Liver (tissue), 9 donors: ENCODE measurements around the gene AP2A2. TPM values are rescaled to one million over a fixed set of nuclear protein-coding genes. Genes with fewer than 3 reads are reported as not detected.

Experiments
- DNase-seq: peaks from one replicate; pipeline ENCODE4 v3.0.0-alpha.2; 2017; ENCODE audit warnings: low spot score
- H3K27ac ChIP-seq, 2 donors: one replicate each; pipeline ENCODE4 v1.7.0; 2013; ENCODE audit warnings: inconsistent platforms in 2 of 2, low read length in 2 of 2, control low read depth in 1 of 2, low read depth in 1 of 2, mild to moderate bottlenecking in 1 of 2
- H3K27me3 ChIP-seq, 4 donors: one replicate each; pipeline versions ENCODE4 v1.6.1 to v1.7.0; 2013; ENCODE audit warnings: low read length in 3 of 4, inconsistent platforms in 1 of 4, mild to moderate bottlenecking in 1 of 4, moderate library complexity in 1 of 4; ENCODE audit not compliant: control insufficient read depth in 4 of 4, insufficient read depth in 4 of 4
- H3K36me3 ChIP-seq, 4 donors: one replicate each; pipeline versions ENCODE4 v1.6.1 to v1.7.0; 2013; ENCODE audit warnings: low read length in 3 of 4, mild to moderate bottlenecking in 3 of 4, low read depth in 1 of 4, moderate library complexity in 1 of 4; ENCODE audit not compliant: control insufficient read depth in 4 of 4, insufficient read depth in 3 of 4
- H3K4me1 ChIP-seq, 4 donors: one replicate each; pipeline versions ENCODE4 v1.6.1 to v1.7.0; 2013; ENCODE audit warnings: low read length in 3 of 4, mild to moderate bottlenecking in 3 of 4, moderate library complexity in 1 of 4; ENCODE audit not compliant: control insufficient read depth in 4 of 4, insufficient read depth in 4 of 4
- H3K4me3 ChIP-seq, 3 donors: one replicate each; pipeline versions ENCODE4 v1.6.1 to v1.7.0; 2013; ENCODE audit warnings: low read length in 3 of 3, control low read depth in 1 of 3, low read depth in 1 of 3, mild to moderate bottlenecking in 1 of 3
- H3K9ac ChIP-seq, 2 donors: one replicate each; pipeline ENCODE4 v1.7.0; 2013; ENCODE audit warnings: low read length in 2 of 2, mild to moderate bottlenecking in 2 of 2, moderate library complexity in 2 of 2, control low read depth in 1 of 2, low read depth in 1 of 2
- H3K9me3 ChIP-seq, 4 donors: one replicate each; pipeline versions ENCODE4 v1.6.1 to v1.7.0; 2013; ENCODE audit warnings: low read length in 3 of 4; ENCODE audit not compliant: control insufficient read depth in 4 of 4
- EGR1 ChIP-seq, 2 donors: IDR thresholded peaks; 2 replicates each; pipeline ENCODE4 v1.6.1; 2016 to 2018; ENCODE audit warnings: antibody characterized with exemption in 2 of 2, low read depth in 2 of 2
- FOXA1 ChIP-seq: IDR thresholded peaks from 2 replicates; pipeline ENCODE4 v1.6.1; 2016; ENCODE audit warnings: antibody characterized with exemption
- FOXA2 ChIP-seq: IDR thresholded peaks from 2 replicates; pipeline ENCODE4 v1.6.1; 2016; ENCODE audit warnings: antibody characterized with exemption
- GABPA ChIP-seq, 2 donors: IDR thresholded peaks in 1 of 2; conservative IDR thresholded peaks in 1 of 2; 2 replicates each; pipeline ENCODE4 v1.6.1; 2016; ENCODE audit warnings: antibody characterized with exemption in 2 of 2, mild to moderate bottlenecking in 1 of 2, moderate library complexity in 1 of 2
- HNF4A ChIP-seq, 2 donors: conservative IDR thresholded peaks; 2 replicates each; pipeline ENCODE4 v1.6.1; 2016; ENCODE audit warnings: antibody characterized with exemption in 2 of 2, mild to moderate bottlenecking in 2 of 2
- HNF4G ChIP-seq: IDR thresholded peaks from 2 replicates; pipeline ENCODE4 v1.6.1; 2016; ENCODE audit warnings: antibody characterized with exemption
- NR2F2 ChIP-seq: IDR thresholded peaks from 2 replicates; pipeline ENCODE4 v1.6.1; 2016; ENCODE audit warnings: antibody characterized with exemption
- RAD21 ChIP-seq, 2 donors: IDR thresholded peaks; 2 replicates each; pipeline ENCODE4 v1.6.1; 2016; ENCODE audit warnings: antibody characterized with exemption in 2 of 2, mild to moderate bottlenecking in 2 of 2
- RXRA ChIP-seq, 2 donors: IDR thresholded peaks; 2 replicates each; pipeline ENCODE4 v1.6.1; 2017 to 2018; ENCODE audit warnings: antibody characterized with exemption in 2 of 2, mild to moderate bottlenecking in 1 of 2
- SP1 ChIP-seq: IDR thresholded peaks from 2 replicates; pipeline ENCODE4 v1.6.1; 2018; ENCODE audit warnings: antibody characterized with exemption, mild to moderate bottlenecking
- TAF1 ChIP-seq: conservative IDR thresholded peaks from 2 replicates; pipeline ENCODE4 v1.6.1; 2016; ENCODE audit warnings: antibody characterized with exemption, mild to moderate bottlenecking
- YY1 ChIP-seq: IDR thresholded peaks from 2 replicates; pipeline ENCODE4 v1.6.1; 2016; ENCODE audit warnings: antibody characterized with exemption, mild to moderate bottlenecking
- WGBS: extraction: QIAGEN DNeasy Blood & Tissue Kit; methylation state at CpG from one replicate; pipeline ENCODE4 v1.1.7; 2013; 5-methylcytosine and 5-hydroxymethylcytosine counted together
- polyA plus RNA-seq, 2 donors: library from polyadenylated mRNA; stranded (reverse) in 1 of 2; unstranded in 1 of 2; fragments of 200-250 nt in 1 of 2; fragments of >200 nt in 1 of 2; fragmentation: Nextera tagmentation in 1 of 2; extraction: Ambion mirVana in 1 of 2; gene quantifications; one replicate each; pipeline versions ENCODE4 v1.2.1 to v1.2.3, GENCODE V29; 2013 to 2015
- total RNA-seq, 2 donors: library from RNA; depleted of rRNA; stranded (reverse); fragments of >200 nt; gene quantifications; one replicate each; pipeline ENCODE4 v1.2.3, GENCODE V29; 2014
- TF ChIP-seq, protein P1 (sequence below): IDR thresholded peaks from 2 replicates; pipeline ENCODE4 v1.6.1; 2016; ENCODE audit warnings: antibody characterized with exemption, mild to moderate bottlenecking
- TF ChIP-seq, protein P2 (sequence below): IDR thresholded peaks from 2 replicates; pipeline ENCODE4 v1.6.1; 2016; ENCODE audit warnings: antibody characterized with exemption
- TF ChIP-seq, protein P3 (sequence below): IDR thresholded peaks from 2 replicates; pipeline ENCODE4 v1.6.1; 2016; ENCODE audit warnings: antibody characterized with exemption
- TF ChIP-seq, protein P4 (sequence below): fragments of 150-350 bp; IDR thresholded peaks from 2 replicates; pipeline ENCODE4 v1.5.1; 2017; ENCODE audit warnings: improper control_type of control experiment, low read depth, low read length; ENCODE audit not compliant: missing input control
- TF ChIP-seq, protein P5 (sequence below): IDR thresholded peaks from 2 replicates; pipeline ENCODE4 v1.6.1; 2016; ENCODE audit warnings: antibody characterized with exemption
- donor health status: healthy.
- donor health status: healthy.
- donor health status: healthy.
- donor health status: healthy.
- donor health status: healthy.

AP2A2 gene
- total and polyA plus RNA-seq, 4 donors: 20.5 to 39.7 (median 23.8) TPM

DNA sequence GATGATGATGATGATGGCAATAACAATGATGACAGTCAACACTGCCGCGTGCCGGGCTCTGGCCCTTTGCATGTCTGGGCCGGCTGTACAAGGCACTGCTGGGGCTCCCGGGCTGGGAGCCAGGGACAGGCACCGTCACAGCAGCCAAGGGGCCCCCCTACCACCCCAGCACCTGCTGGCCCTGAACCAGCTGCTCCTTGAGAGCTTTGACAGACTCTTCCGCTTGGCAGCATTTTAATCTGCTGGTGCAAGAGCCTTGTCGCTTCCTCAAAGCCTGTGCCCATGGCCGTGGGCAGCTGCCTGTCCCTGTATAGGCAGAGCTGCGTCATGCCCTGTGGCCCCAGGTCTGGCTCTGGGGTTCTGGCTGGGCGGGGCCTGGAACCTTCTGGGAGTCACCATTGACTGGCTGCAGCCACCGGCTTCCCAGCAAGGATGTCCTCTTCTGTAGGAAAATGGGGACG lies 123.8 kb downstream of the AP2A2 start:
- 73% methylated on average over 13 of the region's 13 CpGs for WGBS
- Histone ChIP-seq H3K27me3 (peaks cover 0 to 5% (median 0%) of the 10 kb centered on the region in 4 donors), H3K36me3 (no peaks in the 10 kb centered on the region), H3K9me3 (no peaks in the 10 kb centered on the region), H3K27ac (no peak overlapping the region), H3K9ac (no peak overlapping the region), H3K4me3 (no peak overlapping the region), H3K4me1 (no peaks in the 10 kb centered on the region)
- TF ChIP-seq RXRA (IDR thresholded peaks at IDR 0.05) (no peak), HNF4G (no peak), EGR1 (IDR thresholded peaks at IDR 0.05; ENCODE audit: low read depth in 2 of 2) (no peak), TAF1 (no peak), FOXA2 (no peak), FOXA1 (no peak), GABPA (IDR thresholded peaks at IDR 0.05 in 1 of 2, conservative IDR thresholded peaks at IDR 0.05 in 1 of 2) (no peak), YY1 (no peak), NR2F2 (no peak), HNF4A (conservative IDR thresholded peaks at IDR 0.05) (no peak)
- TF ChIP-seq, protein P1, sequence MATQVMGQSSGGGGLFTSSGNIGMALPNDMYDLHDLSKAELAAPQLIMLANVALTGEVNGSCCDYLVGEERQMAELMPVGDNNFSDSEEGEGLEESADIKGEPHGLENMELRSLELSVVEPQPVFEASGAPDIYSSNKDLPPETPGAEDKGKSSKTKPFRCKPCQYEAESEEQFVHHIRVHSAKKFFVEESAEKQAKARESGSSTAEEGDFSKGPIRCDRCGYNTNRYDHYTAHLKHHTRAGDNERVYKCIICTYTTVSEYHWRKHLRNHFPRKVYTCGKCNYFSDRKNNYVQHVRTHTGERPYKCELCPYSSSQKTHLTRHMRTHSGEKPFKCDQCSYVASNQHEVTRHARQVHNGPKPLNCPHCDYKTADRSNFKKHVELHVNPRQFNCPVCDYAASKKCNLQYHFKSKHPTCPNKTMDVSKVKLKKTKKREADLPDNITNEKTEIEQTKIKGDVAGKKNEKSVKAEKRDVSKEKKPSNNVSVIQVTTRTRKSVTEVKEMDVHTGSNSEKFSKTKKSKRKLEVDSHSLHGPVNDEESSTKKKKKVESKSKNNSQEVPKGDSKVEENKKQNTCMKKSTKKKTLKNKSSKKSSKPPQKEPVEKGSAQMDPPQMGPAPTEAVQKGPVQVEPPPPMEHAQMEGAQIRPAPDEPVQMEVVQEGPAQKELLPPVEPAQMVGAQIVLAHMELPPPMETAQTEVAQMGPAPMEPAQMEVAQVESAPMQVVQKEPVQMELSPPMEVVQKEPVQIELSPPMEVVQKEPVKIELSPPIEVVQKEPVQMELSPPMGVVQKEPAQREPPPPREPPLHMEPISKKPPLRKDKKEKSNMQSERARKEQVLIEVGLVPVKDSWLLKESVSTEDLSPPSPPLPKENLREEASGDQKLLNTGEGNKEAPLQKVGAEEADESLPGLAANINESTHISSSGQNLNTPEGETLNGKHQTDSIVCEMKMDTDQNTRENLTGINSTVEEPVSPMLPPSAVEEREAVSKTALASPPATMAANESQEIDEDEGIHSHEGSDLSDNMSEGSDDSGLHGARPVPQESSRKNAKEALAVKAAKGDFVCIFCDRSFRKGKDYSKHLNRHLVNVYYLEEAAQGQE: no peak
- TF ChIP-seq, protein P2, sequence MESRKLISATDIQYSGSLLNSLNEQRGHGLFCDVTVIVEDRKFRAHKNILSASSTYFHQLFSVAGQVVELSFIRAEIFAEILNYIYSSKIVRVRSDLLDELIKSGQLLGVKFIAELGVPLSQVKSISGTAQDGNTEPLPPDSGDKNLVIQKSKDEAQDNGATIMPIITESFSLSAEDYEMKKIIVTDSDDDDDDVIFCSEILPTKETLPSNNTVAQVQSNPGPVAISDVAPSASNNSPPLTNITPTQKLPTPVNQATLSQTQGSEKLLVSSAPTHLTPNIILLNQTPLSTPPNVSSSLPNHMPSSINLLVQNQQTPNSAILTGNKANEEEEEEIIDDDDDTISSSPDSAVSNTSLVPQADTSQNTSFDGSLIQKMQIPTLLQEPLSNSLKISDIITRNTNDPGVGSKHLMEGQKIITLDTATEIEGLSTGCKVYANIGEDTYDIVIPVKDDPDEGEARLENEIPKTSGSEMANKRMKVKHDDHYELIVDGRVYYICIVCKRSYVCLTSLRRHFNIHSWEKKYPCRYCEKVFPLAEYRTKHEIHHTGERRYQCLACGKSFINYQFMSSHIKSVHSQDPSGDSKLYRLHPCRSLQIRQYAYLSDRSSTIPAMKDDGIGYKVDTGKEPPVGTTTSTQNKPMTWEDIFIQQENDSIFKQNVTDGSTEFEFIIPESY: no peak
- TF ChIP-seq, protein P3, sequence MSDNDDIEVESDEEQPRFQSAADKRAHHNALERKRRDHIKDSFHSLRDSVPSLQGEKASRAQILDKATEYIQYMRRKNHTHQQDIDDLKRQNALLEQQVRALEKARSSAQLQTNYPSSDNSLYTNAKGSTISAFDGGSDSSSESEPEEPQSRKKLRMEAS: no peak
- TF ChIP-seq, protein P4, sequence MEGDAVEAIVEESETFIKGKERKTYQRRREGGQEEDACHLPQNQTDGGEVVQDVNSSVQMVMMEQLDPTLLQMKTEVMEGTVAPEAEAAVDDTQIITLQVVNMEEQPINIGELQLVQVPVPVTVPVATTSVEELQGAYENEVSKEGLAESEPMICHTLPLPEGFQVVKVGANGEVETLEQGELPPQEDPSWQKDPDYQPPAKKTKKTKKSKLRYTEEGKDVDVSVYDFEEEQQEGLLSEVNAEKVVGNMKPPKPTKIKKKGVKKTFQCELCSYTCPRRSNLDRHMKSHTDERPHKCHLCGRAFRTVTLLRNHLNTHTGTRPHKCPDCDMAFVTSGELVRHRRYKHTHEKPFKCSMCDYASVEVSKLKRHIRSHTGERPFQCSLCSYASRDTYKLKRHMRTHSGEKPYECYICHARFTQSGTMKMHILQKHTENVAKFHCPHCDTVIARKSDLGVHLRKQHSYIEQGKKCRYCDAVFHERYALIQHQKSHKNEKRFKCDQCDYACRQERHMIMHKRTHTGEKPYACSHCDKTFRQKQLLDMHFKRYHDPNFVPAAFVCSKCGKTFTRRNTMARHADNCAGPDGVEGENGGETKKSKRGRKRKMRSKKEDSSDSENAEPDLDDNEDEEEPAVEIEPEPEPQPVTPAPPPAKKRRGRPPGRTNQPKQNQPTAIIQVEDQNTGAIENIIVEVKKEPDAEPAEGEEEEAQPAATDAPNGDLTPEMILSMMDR: no peak
- DNase-seq: no peak

DNA sequence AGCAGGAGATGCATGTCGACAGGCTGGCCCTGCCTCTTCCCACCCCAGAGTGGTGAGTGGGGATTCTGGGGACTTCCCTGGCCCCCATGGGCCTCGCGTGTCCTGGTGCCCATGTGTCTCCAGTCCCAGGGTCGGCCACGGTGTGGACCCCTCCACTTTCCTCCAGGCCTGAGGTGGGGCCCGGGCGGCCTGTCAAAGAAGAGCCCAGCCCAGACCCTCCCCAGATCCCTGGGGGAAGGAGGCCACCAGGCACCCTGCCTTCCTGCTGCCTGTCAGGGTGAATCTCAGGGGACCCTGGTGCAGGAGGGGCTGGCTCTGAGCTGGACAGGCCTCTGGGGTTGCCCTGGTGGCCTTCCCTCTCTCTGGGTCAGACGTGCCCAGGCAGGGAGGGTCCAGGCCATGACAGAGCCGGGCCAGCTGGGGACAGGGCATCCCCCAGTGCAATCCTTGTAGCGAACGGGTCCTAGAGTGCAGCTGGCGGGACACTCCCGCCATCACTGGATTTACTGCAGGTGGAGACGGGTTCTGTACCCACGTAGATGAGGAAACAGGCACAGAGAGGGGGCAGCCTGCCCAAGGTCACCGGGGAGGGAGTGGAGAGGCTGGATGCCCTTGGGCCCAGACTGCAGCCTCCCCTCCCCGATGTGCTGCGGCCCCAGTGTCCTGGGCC lies 124.4 kb downstream of the AP2A2 start:
- DNase-seq: no peak
- 75% methylated on average over 18 of the region's 18 CpGs for WGBS
- H3K27ac ChIP-seq: no peak overlapping the region
- TF ChIP-seq HNF4A (conservative IDR thresholded peaks at IDR 0.05) (no peak), EGR1 (IDR thresholded peaks at IDR 0.05; ENCODE audit: low read depth in 2 of 2) (no peak), NR2F2 (no peak), HNF4G (no peak), YY1 (no peak), SP1 (no peak), RXRA (IDR thresholded peaks at IDR 0.05) (no peak), RAD21 (IDR thresholded peaks at IDR 0.05) (no peak)
- TF ChIP-seq, protein P5, sequence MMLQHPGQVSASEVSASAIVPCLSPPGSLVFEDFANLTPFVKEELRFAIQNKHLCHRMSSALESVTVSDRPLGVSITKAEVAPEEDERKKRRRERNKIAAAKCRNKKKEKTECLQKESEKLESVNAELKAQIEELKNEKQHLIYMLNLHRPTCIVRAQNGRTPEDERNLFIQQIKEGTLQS: no peak
- TF ChIP-seq, protein P2: no peak
- TF ChIP-seq, protein P1: no peak
- TF ChIP-seq, protein P3: no peak

More for the DNA sequence above, 124.4 kb downstream of the AP2A2 start:
- Histone ChIP-seq H3K27me3 (peaks cover 0 to 5% (median 0%) of the 10 kb centered on the region in 4 donors), H3K9me3 (no peaks in the 10 kb centered on the region), H3K36me3 (no peaks in the 10 kb centered on the region), H3K4me1 (no peaks in the 10 kb centered on the region), H3K4me3 (no peak overlapping the region), H3K9ac (no peak overlapping the region)
